Skeletal muscle tissue (tissue), 4 donors: ENCODE measurements around the gene SSBP2. TPM values are rescaled to one million over a fixed set of nuclear protein-coding genes. Genes with fewer than 3 reads are reported as not detected.

Experiments
- H3K27ac ChIP-seq: one replicate; pipeline ENCODE4 v1.7.0; 2013; ENCODE audit warnings: mild to moderate bottlenecking, low read depth, low read length, inconsistent platforms
- H3K27me3 ChIP-seq, 3 donors: one replicate each; pipeline ENCODE4 v1.7.0; 2013; ENCODE audit warnings: low read length in 3 of 3; ENCODE audit not compliant: control insufficient read depth in 3 of 3, insufficient read depth in 3 of 3
- H3K36me3 ChIP-seq, 3 donors: one replicate each; pipeline ENCODE4 v1.7.0; 2013; ENCODE audit warnings: low read length in 3 of 3; ENCODE audit not compliant: control insufficient read depth in 3 of 3, insufficient read depth in 3 of 3
- H3K4me1 ChIP-seq, 3 donors: one replicate each; pipeline ENCODE4 v1.7.0; 2013; ENCODE audit warnings: low read length in 3 of 3, mild to moderate bottlenecking in 3 of 3; ENCODE audit not compliant: control insufficient read depth in 3 of 3, insufficient read depth in 3 of 3
- H3K4me3 ChIP-seq, 3 donors: one replicate each; pipeline ENCODE4 v1.7.0; 2013; ENCODE audit warnings: low read length in 3 of 3
- H3K9ac ChIP-seq, 3 donors: one replicate each; pipeline ENCODE4 v1.7.0; 2013; ENCODE audit warnings: low read length in 3 of 3, mild to moderate bottlenecking in 3 of 3, moderate library complexity in 2 of 3, low read depth in 1 of 3
- H3K9me3 ChIP-seq, 3 donors: one replicate each; pipeline ENCODE4 v1.7.0; 2013; ENCODE audit warnings: low read length in 3 of 3; ENCODE audit not compliant: control insufficient read depth in 3 of 3
- total RNA-seq: library from RNA; depleted of rRNA; stranded (reverse); fragments of >200 nt; gene quantifications from one replicate; pipeline ENCODE4 v1.2.3, GENCODE V29; 2014
- donor health status: Osteomylitis.

Gene SSBP2
- total RNA-seq, 1 donor from 2014 or later, result 44.4 TPM

GRCh38 chr5:81783401-81783800, 32.5 kb upstream of the SSBP2 start:
- Histone ChIP-seq H3K36me3 (no peaks in the 10 kb centered on the region), H3K4me1 (peaks cover 20 to 32% (median 32%) of the 10 kb centered on the region in 3 donors), H3K4me3 (peak overlapping the region; percentile 19 to 60 (median 40)), H3K9me3 (no peaks in the 10 kb centered on the region), H3K27me3 (no peaks in the 10 kb centered on the region), H3K27ac (no peak overlapping the region), H3K9ac (peak overlapping the region; percentile 2 to 47 (median 26))

DNA sequence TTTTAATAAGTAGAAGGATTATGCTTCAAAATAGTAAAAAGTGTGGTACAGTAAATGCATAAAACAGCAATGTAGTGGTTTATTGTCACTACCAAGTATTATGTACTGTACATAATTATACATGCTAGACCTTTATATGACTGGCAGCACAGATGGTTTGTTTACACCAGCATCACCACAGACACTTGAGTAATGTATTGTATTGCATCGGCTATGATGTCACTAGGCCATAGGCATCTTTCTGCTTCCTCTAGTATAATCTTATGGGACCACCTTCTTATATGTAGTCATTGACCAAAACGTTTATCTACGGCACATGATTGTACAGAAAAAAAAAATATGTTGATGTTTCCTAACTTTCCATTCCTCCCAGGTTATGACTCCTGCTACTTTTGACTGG, 31.9 kb upstream of the SSBP2 start:
- H3K4me3 ChIP-seq, result peak overlapping the region; percentile 19 to 60 (median 40)

GRCh38 chr5:81779916-81780266, 29.0 kb upstream of the SSBP2 start:
- peaks cover 10 to 20% (median 16%) of the 10 kb centered on the region in 3 donors for H3K4me1 ChIP-seq
- H3K27me3 ChIP-seq, result no peaks in the 10 kb centered on the region
- no peak overlapping the region for H3K4me3 ChIP-seq
- H3K36me3 ChIP-seq, result no peaks in the 10 kb centered on the region
- H3K9ac ChIP-seq, result no peak overlapping the region
- H3K9me3 ChIP-seq, result no peaks in the 10 kb centered on the region
- H3K27ac ChIP-seq, result peak overlapping the region; percentile 66

More for the DNA sequence above, 31.9 kb upstream of the SSBP2 start:
- peak overlapping the region in 2 of 3 donors; percentile 26 to 47 for H3K9ac ChIP-seq
- H3K4me1 ChIP-seq, result peaks cover 16 to 28% (median 27%) of the 10 kb centered on the region in 3 donors
- no peaks in the 10 kb centered on the region for H3K36me3 ChIP-seq
- H3K27ac ChIP-seq, result no peak overlapping the region
- H3K9me3 ChIP-seq, result no peaks in the 10 kb centered on the region
- H3K27me3 ChIP-seq, result no peaks in the 10 kb centered on the region

DNA sequence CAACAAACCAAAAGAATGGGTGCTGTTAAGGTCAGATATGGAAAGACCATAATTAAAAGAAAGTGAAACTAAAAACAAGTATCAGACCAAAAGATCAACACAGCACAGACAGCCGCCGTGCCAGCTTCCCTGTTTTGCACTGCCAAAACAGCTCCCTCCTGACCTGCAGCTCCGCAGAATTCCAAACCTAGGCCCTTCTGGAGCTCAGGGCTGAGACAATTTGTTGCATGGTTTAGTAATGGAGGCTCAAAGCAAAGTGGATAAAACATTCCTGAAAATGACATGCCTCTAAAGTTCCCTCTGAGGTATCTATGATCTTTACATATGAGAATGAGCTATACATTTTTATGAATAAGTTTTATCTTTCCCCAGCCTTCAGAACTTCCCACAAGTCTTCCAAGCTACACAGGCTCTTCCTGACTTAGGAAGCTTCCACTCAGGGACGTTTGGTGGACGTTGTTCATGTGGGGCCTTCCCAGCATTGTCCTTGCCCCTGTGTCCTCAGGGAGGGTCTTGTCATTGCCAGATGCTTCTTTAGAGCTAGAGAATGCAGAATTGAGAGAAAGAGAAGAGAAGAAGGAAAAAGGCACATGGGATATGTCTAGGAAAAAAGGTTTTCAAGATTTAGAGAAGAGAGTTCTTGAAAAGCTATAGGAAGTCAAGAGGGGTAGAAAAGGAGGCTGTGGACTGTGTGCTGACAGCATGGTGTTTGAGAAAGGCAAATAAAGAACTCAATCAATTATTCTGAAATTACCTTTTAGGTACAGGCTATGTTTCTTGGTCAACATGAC, 28.4 kb upstream of the SSBP2 start:
- Histone ChIP-seq H3K4me1 (peaks cover 10 to 20% (median 16%) of the 10 kb centered on the region in 3 donors), H3K36me3 (no peaks in the 10 kb centered on the region), H3K9ac (peak overlapping the region; percentile 25 to 50 (median 29)), H3K27me3 (no peaks in the 10 kb centered on the region), H3K27ac (peak overlapping the region; percentile 66), H3K4me3 (peak overlapping the region; percentile 36 to 56 (median 44)), H3K9me3 (no peaks in the 10 kb centered on the region)

DNA sequence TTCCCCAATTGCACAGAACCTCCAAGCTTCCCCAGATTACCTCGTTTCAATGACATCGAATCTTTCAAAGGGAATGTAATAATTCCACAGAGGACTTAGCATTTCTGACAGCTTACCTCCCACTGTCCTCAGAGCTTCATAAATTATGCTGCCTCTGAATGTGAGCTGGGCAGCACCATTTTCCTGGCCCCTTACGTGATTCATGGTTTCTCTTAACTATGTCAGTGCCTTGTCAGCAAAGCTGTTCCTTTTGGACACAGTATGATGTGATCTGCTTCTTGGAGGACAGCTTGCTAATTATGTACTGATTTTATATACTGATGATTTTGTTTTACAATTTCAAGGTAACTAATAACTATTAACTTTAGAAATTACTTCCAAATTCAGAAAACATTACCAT, 27.7 kb upstream of the SSBP2 start:
- Histone ChIP-seq H3K9ac (peak overlapping the region; percentile 25 to 50 (median 29)), H3K4me3 (peak overlapping the region; percentile 3 to 56 (median 44)), H3K36me3 (no peaks in the 10 kb centered on the region), H3K27me3 (no peaks in the 10 kb centered on the region), H3K27ac (peak overlapping the region; percentile 66), H3K9me3 (no peaks in the 10 kb centered on the region), H3K4me1 (peaks cover 10 to 20% (median 16%) of the 10 kb centered on the region in 3 donors)

DNA sequence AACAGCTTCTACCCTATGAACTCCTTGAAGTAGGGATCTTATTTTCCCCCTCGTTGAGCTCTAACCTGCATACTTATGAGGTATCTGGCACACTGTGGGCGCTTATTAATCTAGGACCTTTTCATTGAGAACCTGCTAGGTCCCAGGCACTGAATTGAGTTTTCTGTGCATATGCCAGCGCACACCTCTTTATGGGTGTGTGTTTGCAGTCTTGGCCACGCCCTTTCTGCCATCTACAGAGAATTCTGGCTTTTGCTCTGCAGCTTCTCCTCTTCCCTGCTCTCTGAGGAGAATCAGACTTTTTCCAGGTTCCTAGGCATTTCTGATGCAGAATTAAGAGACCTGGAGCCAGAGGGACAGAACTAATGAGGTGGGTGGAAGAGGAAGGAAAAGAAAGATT, 25.4 kb upstream of the SSBP2 start:
- no peaks in the 10 kb centered on the region for H3K27me3 ChIP-seq
- H3K36me3 ChIP-seq, result no peaks in the 10 kb centered on the region
- no peak overlapping the region for H3K9ac ChIP-seq
- no peak overlapping the region for H3K27ac ChIP-seq
- peaks cover 6 to 14% (median 12%) of the 10 kb centered on the region in 3 donors for H3K4me1 ChIP-seq
- H3K9me3 ChIP-seq, result no peaks in the 10 kb centered on the region
- no peak overlapping the region for H3K4me3 ChIP-seq

- no peaks in the 10 kb centered on the region for H3K36me3 ChIP-seq
- no peaks in the 10 kb centered on the region for H3K9me3 ChIP-seq
- H3K4me1 ChIP-seq, result peaks cover 1 to 10% (median 7%) of the 10 kb centered on the region in 3 donors
- no peaks in the 10 kb centered on the region for H3K27me3 ChIP-seq
- peak overlapping the region; percentile 8 for H3K27ac ChIP-seq
- H3K9ac ChIP-seq, result no peak overlapping the region
- no peak overlapping the region for H3K4me3 ChIP-seq
These were observed 23.5 kb upstream of the SSBP2 start for GRCh38 chr5:81774374-81774773.

GRCh38 chr5:81773574-81773973, 22.7 kb upstream of the SSBP2 start:
- peaks cover 0 to 4% (median 2%) of the 10 kb centered on the region in 3 donors for H3K4me1 ChIP-seq
- no peak overlapping the region for H3K9ac ChIP-seq
- H3K27me3 ChIP-seq, result no peaks in the 10 kb centered on the region
- H3K36me3 ChIP-seq, result no peaks in the 10 kb centered on the region
- no peaks in the 10 kb centered on the region for H3K9me3 ChIP-seq
- no peak overlapping the region for H3K4me3 ChIP-seq
- peak overlapping the region; percentile 8 for H3K27ac ChIP-seq

- no peaks in the 10 kb centered on the region for H3K36me3 ChIP-seq
- no peak overlapping the region for H3K4me3 ChIP-seq
- no peak overlapping the region for H3K9ac ChIP-seq
- no peaks in the 10 kb centered on the region for H3K9me3 ChIP-seq
- H3K27ac ChIP-seq, result peak overlapping the region; percentile 8
- H3K4me1 ChIP-seq, result no peaks in the 10 kb centered on the region
- no peaks in the 10 kb centered on the region for H3K27me3 ChIP-seq
These were observed 22.3 kb upstream of the SSBP2 start for GRCh38 chr5:81773161-81773560.

DNA sequence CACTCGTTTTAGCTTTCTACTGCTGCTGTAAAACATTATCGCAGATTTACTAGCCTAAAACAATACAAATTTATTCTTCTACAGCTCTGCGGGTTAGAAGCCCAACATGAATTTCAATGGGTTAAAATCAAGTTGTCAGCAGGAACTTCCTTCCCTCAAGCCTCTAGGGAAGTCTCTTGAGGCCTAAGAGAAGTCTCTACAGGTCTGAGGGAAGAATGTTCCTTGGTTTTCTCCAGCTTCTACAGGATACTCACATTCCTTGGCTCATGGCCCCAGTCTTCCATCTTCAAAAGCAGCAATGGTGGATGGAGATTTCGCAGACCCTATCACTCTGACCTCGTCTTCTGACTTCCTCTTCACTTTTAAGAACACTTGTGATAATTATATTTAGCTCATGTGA, 21.6 kb upstream of the SSBP2 start:
- Histone ChIP-seq H3K9me3 (no peaks in the 10 kb centered on the region), H3K27me3 (no peaks in the 10 kb centered on the region), H3K9ac (no peak overlapping the region), H3K36me3 (no peaks in the 10 kb centered on the region), H3K4me3 (no peak overlapping the region), H3K4me1 (no peaks in the 10 kb centered on the region), H3K27ac (no peak overlapping the region)
